Measurements from ENCODE around the gene IQSEC1.

The IQSEC1 gene

GRCh38 chr3:13067778-13068177, 5.5 kb downstream of the IQSEC1 start:
- DNase-seq (ENCODE audit: low spot score): no peak

GRCh38 chr3:13066834-13067233, 6.4 kb downstream of the IQSEC1 start:
- DNase-seq (ENCODE audit: low spot score): no peak

- DNase-seq (ENCODE audit: low spot score): no peak
Measured at GRCh38 chr3:13066236-13066635, 7.0 kb downstream of the IQSEC1 start.

GRCh38 chr3:13065727-13066126, 7.5 kb downstream of the IQSEC1 start:
- no peak for DNase-seq (ENCODE audit: low spot score)

DNA sequence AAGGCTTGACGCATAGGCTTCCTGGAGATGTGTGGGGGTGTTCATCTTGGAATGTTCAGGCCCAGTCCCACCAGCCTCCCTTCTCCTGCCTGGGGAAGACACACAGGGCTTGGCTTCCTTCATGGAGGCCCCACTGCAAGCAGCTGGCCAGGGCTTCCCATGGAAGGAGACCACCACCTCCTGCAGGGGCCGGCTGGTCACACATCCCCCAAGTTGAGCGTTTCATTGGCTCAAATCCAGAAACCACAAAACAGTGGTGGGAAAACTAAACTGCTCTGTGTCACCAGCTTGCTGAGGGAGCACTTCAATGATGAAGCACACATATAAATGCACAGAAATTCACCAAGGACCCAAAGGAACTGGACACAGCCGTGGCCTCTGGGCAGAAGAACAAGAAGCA, 8.3 kb downstream of the IQSEC1 start:
- DNase-seq (ENCODE audit: low spot score): no peak

GRCh38 chr3:13064159-13064868, 8.9 kb downstream of the IQSEC1 start:
- no peak for DNase-seq (ENCODE audit: low spot score)

GRCh38 chr3:13063225-13063624, 10.0 kb downstream of the IQSEC1 start:
- no peak for DNase-seq (ENCODE audit: low spot score)

- DNase-seq (ENCODE audit: low spot score): no peak
Measured at GRCh38 chr3:13062647-13063046, 10.6 kb downstream of the IQSEC1 start.

GRCh38 chr3:13060341-13060910, 12.8 kb downstream of the IQSEC1 start:
- no peak for DNase-seq (ENCODE audit: low spot score)

- DNase-seq (ENCODE audit: low spot score): no peak
Measured at GRCh38 chr3:13058346-13059120, 14.7 kb downstream of the IQSEC1 start.

- DNase-seq (ENCODE audit: low spot score): no peak
Measured at GRCh38 chr3:13057282-13058040, 15.8 kb downstream of the IQSEC1 start.

DNA sequence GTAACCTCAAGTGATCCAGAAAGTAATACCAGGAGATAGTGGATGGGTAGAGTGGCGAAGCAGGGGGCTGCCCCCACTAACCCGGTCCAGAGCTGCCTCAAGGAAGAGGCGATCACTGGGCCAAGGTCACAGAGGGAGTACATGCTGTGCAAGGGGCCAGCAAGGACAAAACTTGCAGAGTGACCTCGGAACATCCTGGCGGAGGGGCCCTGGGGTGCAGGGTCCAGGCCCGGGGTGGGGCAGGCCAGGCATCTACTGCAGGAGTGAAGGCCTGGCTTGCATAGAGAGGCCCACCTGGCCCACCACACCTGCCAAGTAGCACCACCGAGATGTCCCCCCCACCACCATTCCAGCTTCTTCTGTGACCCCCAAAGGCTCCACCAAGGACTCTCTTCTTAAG, 17.6 kb downstream of the IQSEC1 start:
- DNase-seq (ENCODE audit: low spot score): no peak

- DNase-seq (ENCODE audit: low spot score): no peak
Measured at GRCh38 chr3:13054341-13055285, 18.6 kb downstream of the IQSEC1 start.

DNA sequence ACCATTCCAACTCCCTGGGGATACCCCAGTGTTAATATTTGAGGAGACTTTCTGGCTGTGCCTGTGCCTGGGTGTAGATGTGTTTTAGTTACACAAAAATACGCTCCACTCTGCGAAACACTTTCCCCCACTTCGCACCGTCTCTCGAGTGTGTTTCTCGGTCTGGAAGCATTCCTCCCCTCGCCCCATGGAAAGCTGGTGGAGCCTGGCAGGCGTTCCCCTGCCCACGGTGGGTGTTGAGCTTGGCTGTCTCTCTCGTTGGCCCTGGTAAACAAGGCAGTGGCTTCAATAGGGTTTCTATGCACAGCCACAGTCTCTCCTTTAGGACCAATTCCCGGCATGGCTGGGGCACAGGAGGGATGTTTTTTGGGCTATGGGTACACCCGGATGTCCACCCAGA, 19.3 kb downstream of the IQSEC1 start:
- no peak for DNase-seq (ENCODE audit: low spot score)

GRCh38 chr3:13053420-13053819, 19.8 kb downstream of the IQSEC1 start:
- no peak for DNase-seq (ENCODE audit: low spot score)

DNA sequence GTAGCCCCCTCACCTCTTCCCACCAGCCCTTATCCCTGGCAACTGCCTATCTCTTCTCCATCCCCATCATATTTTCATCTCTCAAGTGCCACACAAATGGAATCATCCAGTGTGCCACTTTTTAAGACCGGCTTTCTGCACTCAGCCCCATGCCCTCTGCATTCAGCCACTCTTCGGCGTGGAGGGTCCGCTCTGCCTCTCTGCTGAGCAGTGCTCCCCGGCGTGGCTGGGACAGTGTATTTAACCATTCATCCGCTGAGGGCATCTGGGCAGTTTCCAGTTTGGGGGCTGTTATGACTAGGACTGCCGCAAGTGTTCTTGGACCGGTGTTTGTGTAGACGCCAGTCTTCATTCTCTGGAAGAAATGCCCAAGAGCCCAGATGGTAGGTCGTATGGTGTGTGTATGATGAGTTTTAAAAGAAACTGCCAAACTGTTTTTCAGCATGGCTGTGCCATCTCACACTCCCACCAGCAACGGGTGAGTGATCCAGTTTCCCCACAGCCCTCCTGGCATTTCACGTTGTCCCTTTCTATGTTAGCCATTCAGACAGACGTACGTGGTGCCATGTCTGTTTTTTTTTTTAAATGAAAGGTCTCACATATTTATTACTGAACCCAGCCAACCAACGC, 20.9 kb downstream of the IQSEC1 start:
- DNase-seq (ENCODE audit: low spot score): no peak

DNA sequence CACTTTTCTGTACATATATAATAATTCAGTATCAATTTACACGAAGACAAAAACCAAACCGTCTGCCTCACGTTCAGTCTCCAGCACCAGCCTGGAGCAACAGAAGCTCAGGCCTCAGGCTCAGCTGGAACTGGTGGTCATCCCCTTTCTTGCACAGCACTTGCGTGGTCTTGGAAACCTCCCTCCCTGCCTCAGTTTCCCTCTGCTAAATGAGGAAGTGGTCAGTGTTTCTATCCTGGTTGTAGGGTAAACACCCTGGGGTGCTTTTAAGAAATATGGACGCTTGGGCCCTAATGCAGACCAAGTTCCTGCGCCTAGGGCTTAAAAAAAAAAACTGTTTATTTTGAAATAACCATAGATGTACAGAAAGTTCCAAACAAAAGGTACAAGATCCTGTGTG, 21.6 kb downstream of the IQSEC1 start:
- no peak for DNase-seq (ENCODE audit: low spot score)

DNA sequence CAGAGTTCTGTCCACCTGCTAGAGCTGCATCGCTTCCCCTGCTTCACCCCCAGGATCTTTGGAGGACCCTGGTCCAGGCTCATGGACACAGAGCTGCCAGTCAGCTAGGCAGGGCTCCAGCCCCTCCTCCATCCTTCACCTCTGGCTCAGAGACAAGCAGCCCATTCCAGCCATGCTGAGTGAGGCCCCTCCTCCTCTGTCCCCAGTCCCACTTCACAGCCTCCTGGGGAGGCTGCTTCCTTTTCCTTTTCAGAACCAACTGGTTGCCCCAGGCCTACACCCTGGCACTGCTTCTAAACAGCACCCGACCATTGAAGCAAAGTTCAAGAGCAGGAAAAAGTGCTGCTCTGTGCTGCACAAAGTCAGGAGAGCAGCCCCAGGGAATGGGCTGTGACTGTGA, 22.2 kb downstream of the IQSEC1 start:
- no peak for DNase-seq (ENCODE audit: low spot score)

DNA sequence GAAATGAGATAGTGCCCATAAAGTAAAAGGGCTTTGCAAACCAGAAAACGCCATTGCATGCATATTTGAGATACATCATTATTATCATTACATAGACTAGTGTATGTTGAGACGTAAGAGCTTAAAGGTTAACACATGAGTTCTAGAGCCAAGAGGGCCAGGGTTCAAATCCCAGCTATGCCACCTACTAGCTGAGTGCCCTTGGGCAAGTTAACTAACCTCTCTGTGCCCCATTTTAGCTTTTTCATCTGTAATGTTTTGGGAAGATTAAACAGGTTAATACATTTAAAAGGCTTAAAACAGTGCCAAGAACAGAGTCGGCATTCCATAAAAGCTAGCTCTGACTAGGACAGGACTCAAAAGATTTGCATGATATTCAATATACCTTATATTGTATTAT, 22.8 kb downstream of the IQSEC1 start:
- DNase-seq (ENCODE audit: low spot score): no peak

DNA sequence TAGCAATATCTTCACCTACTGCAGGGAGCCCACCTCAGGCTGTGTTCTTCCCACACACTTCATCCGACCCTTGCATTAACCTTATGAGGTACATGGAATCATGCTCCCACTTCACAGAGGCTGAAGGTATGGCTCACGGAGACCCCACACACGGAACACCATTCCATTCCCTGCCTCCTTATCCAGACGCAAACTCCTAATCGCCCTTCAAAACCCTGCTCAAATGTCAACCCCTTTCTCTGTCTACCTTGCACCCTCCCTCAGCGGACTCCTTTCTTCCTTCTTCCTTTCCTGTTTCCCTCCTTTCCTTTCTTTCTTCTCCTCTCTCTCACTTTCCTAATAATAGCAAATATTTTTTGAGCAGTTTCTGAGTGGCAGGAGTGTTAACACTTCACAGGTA, 23.8 kb downstream of the IQSEC1 start:
- DNase-seq (ENCODE audit: low spot score): no peak
